NCI-H2171 (cell line): Measurements from ENCODE around the gene MLF2.
"Not testable (repeated sequence)": the region's sequence is repeated elsewhere in the genome, so short reads cannot be mapped to it uniquely, and the experiment has no call there.

Source experiments
- DNase-seq: peaks from one replicate; lab custom pipeline; 2025; lab: John Stamatoyannopoulos, UW

The MLF2 gene

DNA sequence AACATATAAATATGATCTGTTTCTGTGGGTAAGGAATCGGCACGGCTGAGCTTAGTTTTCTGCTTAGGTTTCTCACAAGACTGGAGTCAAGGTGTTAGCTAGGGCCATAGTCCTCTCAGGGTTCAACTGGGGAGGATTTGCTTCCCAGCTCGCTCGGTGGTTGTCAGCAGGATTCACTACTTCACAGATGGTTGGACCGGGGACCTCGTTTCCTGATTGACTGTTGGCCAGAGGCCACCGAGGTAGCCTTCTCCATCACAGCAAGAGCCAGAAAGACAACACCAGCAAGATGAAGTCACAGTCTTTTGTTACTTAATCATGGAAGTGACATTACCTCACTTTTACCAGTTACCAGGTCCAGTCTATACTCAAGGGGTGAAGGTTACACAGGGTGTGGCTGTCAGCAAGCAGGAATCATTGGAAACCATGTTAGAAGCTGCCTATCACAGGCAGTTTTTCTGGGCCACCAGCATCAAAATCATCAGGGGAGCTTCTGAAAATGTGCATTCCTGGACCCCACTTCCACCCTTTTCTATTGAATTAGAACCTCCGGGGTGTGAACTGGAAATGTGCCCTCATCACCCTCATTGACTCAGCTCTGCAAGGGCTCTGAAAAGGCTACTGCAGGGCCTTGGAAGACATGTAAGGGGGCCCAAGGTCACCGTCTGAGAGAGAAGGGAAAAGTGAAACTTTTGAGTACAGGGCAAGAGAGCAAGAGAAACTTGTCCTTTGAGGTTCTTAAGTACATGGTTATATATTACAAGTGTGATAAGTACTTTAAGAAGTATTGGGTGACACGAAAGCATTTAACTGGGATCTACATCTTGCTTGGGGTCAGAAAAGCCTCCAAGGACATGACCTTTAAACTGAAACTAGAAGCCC, 18.2 kb downstream of the MLF2 start:
- DNase-seq, result no peak

DNA sequence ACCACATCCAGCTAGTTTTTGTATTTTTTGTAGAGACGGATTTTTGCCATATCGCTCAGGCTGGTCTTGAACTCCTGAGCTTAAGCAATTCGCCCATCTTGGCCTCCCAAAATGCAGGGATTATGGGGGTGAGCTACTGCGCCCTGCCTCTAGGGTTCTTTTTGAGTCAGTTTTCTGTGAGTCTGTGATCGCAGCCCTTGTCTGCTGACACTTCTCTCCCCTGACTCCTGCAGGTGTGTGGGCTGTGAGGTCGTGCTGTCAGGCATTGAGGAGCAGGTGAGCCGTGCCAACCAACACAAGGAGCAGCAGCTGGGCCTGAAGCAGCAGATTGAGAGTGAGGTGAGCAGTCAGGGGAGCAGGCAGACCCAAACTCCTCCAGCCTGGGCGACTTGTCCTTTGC, 22.8 kb downstream of the MLF2 start:
- DNase-seq, result peak; percentile 80

DNA sequence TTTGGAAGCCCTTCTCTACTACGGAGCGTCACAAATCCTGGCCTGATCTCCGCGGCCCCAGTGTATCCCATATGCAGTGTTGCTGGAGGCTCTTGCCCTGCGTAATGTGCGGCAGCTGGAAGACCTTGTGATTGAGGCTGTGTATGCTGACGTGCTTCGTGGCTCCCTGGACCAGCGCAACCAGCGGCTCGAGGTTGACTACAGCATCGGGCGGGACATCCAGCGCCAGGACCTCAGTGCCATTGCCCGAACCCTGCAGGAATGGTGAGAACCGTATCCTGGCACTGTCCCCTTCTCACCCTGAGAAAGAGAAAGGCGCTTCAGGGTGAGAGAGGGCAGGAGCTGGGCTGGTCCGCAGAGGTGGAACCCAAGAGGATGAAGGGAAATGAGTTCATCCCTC, 23.8 kb downstream of the MLF2 start:
- no peak for DNase-seq

DNA sequence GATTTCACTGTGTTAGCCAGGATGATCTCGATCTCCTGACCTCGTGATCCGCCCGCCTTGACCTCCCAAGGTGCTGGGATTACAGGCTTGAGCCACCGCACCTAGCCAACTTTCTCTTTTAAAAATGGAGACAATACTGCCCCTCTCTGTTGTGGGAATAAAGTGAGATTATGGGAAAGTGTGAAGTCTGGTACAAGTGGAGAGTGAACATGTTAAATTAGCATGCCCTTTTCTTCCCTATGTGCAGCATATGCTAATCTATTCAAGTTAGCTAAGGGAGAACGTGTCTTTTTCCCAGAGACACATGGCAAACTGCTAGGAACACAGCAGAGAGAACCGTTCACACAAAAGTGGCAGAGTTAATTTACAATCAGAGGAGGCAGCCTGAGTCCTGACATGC, 27.6 kb downstream of the MLF2 start:
- no peak for DNase-seq

DNA sequence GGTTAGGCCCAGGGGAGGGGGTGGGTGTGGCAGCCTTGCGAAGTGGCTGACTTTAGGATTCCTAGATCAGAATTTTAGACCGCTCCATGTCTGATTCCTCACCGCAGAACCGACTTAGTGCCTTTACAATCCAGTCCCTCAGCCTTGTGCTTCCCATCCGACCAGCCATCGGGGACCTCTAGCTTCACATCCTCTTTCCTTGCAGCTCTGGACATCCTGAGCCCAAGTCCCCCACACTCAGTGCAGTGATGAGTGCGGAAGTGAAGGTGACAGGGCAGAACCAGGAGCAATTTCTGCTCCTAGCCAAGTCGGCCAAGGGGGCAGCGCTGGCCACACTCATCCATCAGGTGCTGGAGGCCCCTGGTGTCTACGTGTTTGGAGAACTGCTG, 28.5 kb downstream of the MLF2 start:
- no peak for DNase-seq

DNA sequence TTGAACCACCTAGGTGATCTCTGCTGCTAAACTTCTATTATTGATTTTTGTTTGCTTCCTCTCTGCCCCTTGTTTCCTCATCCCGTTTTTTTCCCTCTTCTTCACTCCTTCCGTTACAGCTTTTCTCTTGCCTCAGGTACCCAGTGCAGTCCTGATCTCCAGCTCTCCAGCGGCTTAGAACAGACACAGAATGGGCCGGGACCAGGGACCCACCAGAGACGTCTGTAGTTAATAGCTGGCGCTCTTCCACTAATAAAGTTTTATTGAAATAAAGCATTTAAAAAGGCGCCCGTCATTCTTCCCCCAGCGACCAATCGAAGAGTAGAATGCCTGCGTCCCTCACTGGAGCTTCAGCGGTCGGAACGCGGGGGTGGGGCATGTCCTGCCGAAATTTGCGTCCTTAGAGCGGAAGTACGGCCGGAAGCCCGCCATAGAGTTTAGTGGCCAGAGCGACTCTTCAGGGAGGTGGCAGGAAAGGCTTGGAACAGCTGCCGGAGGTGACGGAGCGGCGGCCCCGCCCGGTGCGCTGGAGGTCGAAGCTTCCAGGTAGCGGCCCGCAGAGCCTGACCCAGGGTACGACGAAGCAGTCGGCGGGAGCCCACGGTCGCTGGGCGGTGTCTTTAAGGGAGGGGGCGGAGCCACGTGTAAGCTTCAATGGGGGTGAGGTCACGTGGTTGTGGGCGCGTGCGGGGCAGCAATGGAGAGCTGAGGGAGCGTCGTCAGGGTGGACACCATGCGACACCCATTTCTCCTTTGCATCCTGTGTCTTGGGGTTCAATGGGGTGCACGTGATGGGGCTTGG, 29.1 kb downstream of the MLF2 start, which contains the start of gene COPS7A:
Gene COPS7A (plus strand): TSS at position 440 of the 802 bp plus-strand sequence. CDS start 611 bp downstream, outside the sequence.
- peak; percentile 100 for DNase-seq

DNA sequence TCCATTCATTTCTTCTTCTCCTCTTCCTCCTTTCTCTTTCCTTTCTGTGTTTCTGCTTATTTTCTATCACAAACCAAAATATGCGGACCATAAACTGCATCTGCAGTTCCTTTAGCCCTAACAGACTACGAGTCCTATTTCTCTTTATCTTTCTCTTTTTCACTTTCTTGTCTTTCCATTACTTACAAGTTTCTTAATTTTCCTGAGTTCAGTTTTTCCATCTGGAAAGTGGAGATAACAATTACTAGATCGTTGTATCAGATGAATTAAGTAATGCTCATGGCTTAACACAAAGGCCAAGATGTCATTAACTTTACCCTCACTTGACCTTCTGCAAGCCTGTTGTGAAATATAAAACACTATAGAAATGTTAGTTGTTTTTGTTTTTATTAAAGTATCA, 30.1 kb downstream of the MLF2 start:
- DNase-seq, result no peak

DNA sequence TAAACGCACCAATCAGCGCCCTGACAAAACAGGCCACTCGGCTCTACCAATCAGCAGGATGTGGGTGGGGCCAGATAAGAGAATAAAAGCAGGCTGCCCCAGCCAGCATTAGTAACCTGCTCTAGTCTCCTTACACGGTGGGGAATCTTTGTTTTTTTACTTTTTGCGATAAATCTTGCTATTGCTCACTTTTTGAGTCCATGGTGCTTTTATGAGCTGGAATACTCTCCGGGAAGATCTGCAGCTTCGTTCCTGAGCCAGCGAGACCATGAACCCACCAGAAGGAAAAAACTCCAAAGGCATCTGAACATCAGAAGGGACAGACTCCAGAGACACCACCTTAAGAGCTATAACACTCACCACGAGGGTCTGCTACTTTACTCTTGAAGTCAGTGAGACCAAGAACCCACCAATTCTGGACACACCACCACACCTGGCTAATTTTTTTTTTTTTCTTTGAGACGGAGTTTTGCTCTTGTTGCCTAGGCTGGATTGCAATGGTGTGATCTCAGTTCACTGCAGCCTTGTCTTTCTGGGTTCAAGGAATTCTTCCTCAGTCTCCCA, 36.0 kb downstream of the MLF2 start:
- DNase-seq, result no peak

DNA sequence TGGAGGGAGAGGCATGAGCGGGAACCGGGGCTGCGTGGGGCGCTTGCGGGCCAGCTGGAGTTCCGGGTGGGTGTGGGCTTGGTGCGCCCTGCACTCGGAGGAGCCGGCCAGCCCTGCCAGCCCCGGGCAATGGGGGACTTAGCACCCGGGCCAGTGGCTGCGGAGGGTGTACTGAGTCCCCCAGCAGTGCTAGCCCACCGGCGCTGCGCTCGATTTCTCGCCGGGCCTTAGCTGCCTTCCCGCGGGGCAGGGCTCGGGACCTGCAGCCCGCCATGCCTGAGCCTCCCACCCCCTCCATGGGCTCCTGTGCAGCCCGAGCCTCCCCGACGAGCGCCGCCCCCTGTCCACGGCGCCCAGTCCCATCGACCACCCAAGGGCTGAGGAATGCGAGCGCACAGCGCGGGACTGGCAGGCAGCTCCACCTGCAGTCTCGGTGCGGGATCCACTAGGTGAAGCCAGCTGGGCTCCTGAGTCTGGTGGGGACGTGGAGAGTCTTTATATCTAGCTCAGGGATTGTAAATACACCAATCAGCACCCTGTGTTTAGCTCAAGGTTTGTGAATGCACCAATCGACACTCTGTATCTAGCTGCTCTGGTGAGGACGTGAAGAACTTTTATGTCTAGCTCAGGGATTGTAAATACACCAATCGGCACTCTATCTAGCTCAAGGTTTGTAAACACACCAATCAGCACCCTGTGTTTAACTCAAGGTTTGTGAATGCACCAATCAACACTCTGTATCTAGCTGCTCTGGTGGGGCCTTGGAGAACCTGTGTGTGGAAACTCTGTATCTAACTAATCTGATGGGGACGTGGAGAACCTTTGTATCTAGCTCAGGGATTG, 36.7 kb downstream of the MLF2 start:
- DNase-seq, result not testable (repeated sequence)

DNA sequence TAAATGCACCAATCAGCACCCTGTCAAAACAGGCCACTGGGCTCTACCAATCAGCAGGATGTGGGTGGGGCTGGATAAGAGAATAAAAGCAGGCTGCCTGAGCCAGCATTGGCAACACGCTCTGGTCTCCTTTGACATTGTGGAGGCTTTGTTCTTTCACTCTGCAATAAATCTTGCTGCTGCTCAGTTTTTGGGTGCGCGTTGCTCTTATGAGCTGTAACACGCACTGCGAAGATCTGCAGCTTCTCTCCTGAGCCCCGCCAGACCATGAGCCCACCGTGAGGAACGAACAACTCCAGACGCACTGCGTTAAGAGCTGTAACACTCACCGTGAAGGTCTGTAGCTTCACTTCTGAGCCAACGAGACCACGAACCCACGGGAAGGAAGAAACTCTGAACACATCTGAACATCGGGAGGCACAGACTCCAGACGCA, 44.0 kb downstream of the MLF2 start:
- DNase-seq, result no peak

DNA sequence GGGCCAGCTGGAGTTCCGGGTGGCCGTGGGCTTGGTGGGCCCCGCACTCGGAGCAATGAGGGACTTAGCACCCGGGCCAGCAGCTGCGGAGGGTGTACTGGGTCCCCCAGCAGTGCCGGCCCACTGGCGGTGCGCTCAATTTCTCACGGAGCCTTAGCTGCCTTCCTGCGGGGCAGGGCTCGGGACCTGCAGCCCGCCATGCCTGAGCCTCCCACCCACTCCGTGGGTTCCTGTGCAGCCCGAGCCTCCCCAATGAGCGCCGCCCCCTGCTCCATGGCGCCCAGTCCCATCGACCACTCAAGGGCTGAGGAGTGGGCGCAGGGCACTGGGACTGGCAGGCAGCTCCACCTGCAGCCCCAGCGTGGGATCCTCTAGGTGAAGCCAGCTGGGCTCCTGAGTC, 44.6 kb downstream of the MLF2 start:
- not testable (repeated sequence) for DNase-seq

DNA sequence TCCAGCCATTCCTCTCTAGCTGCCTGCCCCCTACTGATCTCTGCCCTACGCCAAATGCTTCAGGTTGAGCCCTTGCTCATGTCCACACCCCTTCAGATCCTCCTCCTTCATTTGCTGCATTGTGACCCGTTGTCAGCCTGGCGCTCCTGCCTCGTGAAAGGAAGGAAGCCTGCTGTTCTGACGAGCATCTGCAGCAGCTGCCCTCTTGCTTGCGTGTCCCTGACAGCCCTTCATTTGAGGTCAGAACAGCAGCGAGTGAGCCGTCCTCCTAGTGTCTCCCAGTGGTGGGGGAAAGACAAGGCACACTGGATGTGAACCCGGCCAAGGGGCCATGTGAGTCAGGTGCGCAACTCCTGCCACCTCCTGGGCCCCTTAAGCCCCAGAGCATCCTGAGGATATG, 49.3 kb downstream of the MLF2 start:
- no peak for DNase-seq

DNA sequence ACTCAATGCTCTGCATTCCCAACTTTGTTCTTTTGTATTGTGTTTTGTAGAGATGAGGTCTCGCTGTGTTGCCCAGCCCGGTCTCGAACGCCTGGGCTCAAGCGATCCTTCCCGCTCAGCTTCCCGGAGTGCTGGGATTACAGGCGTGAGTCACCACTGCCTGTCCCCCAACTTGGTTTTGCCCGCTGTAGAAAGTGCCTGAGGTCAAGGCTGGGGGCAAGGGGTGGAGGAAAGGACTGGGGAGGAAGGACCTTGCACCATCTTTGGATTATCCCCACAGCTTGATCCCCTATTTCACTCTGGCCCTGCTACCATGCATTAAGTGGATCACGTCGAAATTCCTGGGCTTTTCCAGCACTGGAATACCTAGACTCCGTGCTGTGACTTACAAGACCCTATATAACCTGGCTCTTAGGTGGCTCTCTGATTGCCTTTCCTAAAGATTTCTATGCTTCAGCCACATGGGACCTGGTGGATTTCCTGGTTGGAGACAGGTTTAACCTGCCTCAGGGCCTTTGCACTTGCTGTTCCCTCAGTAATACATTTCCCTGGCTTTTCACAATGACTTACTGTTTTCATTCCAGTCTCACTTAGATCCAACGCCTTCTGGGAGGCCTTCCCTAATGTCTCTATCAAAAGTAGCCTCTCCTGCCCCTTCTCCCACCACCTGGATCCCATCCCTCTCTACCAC, 51.7 kb downstream of the MLF2 start:
- DNase-seq, result no peak

DNA sequence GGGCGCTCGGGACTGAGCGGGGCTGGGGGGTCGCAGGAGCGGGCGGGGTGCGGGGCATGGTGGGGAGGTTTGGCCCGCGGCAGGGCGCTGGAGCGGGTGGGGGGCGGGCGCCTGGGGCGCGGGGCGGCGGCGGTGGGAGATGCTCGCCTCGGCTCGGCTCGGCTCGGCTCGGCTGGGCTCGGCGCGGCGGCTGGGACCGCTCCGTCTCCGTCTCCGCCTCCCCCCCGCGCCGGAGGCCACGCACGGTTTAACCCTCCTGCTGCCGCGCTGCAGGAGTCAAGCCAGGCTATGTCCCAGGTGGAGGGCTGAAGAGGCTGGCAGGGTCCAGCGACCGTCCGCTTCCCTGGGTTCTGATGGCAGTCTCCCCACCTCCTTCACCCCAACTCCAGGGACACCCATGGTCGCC, 52.3 kb downstream of the MLF2 start, which contains the start of gene PIANP:
Gene PIANP (minus strand): TSS at position 170 of the 406 bp plus-strand sequence. CDS start 2,754 bp downstream, outside the sequence.
- DNase-seq, result peak; percentile 87

DNA sequence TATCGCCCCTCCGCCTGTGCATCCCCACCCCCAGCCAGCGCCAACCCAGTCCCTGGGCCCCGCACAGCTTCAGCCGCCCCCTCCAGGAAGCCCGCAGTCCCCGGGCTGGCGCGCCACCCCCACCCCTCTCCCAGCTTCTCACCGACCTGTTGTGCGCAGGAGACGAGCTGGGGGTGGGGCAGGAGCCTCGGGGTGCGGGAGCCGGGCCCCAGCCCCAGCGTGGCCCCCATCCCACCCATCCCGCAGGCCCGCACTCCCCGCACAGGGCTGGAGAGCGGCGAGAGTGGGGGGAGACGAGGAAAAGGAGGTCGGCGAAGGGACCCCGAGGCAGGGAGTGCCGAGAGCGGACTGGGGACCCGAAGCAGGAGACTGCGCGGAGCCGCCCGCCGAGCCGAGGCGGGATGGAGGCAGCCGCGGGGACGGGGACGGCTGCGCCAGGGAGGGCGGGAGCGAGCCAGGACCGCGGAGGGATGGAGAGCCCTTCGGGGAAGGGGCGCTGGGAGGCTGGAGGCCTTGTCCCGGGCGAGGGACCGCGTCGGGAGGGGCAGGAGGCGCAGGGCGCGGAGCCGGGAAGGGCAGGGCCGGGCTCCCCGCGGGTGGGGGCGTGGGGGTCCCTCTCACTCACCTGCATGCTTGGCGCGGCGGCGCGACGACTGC, 52.8 kb downstream of the MLF2 start:
- peak; percentile 90 for DNase-seq

DNA sequence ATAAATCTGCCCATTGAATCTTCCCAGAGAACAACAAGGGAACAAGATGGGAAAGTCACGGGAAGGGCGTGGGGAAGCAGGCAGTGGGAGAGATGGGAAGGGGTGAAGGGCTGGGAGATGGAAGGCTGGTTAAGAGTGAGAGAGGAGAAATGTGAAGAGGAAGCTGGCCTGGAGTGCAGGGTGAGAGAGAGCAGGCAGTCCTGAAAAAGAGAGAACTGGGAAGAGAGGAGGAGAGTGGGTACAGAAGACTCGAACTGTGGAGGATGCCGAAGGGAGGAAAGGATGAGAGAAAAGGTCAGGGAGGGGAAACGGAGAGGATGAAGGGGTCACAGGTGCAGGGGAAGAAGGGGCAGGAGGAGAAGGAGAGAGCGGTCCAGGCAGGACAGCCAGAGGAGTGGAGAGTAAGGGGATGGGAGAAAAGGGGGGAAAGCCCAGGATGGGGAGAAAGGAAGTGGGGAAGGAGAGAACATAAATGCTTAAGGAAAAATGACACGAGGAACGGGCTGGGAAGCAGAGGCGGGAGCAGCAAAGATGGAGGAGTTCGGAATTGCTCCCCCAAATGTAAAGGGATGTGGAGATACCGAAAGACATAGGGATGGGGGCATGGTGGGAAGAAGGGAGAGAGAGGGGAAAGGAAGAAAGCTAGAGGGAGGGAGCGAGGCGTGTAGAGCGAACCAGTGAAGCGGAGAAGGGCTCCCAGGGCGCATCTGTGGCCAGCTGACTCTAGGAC, 53.5 kb downstream of the MLF2 start:
- DNase-seq, result no peak

DNA sequence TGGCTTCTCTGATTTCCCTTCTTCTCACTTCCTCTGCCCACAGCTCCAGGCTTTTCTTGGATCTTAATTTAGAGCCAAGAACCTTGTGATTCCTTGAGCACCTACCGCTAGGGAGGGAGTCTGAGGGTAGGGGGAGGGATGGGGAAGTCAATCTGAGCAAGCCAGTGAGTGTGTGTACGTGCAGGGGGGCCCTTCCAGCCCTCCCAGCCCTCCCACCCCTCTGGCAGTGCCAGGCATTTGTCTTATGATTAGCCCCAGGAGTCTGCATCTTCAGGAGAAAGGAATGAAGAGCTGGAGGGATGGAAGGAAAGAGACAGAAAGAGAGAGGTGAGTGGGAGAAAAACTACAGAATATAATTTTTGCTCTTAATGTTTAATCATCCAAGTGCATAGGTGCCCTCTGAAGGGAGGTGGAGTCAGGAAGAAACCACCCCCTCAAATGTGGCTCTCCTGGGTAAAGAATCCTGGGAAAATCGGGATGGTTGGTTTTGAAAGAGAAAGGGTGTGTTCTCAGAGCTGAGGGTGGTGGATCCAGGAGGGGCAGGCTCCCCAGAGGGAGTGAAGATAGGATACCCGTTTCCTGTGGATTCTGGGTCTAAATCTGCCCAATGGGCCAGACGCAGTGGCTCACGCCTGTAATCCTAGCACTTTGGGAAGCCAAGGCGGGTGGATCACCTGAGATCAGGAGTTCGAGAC, 54.4 kb downstream of the MLF2 start:
- DNase-seq, result no peak
